GM10248 (cell line): ENCODE results near the gene PUS1.

Source experiments
- CTCF ChIA-PET: fragments of 300-600 bp; sonication (Branson Sonifier 250); formaldehyde crosslinking; extraction: SDS; loops from one replicate; lab custom pipeline; 2021; ENCODE audit warnings: antibody characterized with exemption; lab: Yijun Ruan, JAX
- POLR2A ChIA-PET: fragments of 350-650 bp; sonication (Branson Sonifier 250); formaldehyde crosslinking; extraction: SDS; loops from one replicate; lab custom pipeline; 2020; ENCODE audit warnings: antibody characterized with exemption; lab: Yijun Ruan, JAX
- DNase-seq: peaks from one replicate; pipeline ENCODE4 v3.0.0; 2012; ENCODE audit errors: extremely low spot score
- CTCF ChIP-seq: IDR thresholded peaks from 2 replicates; pipeline ENCODE4 v1.5.1; 2012; ENCODE audit warnings: mild to moderate bottlenecking, low read depth; ENCODE audit errors: extremely low read depth, missing control alignments, control extremely low read depth

The PUS1 gene

DNA sequence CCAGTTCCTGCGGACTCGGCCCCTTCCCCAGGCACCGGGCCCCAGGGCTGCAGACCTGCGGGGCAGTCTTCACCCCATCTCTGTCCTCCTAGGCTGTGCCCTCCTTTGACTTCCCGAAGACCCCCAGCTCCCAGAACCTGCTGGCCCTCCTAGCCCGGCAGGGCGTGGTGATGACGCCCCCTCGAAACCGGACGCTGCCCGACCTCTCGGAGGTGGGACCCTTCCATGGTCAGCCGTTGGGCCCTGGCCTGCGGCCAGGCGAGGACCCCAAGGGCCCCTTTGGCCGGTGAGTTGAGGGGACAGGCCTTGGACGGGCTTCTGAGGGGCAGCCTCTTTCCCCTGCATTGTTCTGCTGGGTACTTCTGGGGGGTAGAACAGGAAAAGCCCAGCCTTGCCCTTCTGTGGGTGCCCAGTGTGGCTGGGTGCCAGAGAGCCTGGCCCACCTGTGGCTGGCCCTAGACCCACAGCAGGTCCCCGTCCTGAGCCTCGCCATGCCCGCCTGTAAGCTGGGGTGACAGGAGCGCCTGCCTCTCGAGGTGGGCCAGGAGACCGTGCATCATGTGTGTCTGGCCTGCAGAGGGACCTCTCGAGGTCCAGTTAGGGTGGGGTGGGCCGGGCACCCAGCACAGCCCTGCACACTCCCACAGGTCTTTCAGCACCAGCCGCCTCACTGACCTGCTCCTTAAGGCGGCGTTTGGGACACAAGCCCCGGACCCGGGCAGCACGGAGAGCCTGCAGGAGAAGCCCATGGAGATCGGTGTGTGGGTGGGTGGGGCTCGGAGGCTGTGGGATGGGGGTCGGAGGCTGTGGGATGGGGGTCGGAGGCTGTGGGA, 12.6 kb upstream of the PUS1 start:
- TF ChIP-seq CTCF = no peak
- no peak for DNase-seq
- ChIA-PET CTCF (interaction anchor here (1.2 kb wide), 1 partner anchor 10 kb away, joined by 3 read pairs; no protein-coding TSS in a partner anchor), POLR2A (no interaction called here)

DNA sequence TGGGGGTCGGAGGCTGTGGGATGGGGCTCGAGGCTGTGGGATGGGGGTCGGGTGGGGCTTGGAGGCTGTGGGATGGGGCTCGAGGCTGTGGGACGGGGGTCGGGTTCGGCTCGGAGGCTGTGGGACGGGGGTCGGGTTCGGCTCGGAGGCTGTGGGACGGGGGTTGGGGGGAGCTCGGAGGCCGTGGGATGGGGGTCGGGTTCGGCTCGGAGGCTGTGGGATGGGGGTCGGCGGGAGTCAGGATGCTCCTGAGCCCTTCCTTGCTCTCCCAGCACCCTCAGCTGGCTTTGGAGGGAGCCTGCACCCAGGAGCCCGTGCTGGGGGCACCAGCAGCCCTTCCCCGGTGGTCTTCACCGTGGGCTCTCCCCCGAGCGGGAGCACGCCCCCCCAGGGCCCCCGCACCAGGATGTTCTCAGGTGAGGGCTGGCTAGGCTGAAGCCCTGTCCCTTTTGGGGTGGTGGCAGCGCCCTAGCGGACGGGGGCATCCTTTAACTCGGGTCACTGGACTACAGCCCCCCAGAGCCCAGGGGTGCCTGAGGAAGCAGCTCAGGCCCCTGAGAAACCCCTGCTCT, 11.9 kb upstream of the PUS1 start:
- no peak for DNase-seq
- no peak for TF ChIP-seq CTCF
- CTCF ChIA-PET = no interaction called here
- POLR2A ChIA-PET = no interaction called here

DNA sequence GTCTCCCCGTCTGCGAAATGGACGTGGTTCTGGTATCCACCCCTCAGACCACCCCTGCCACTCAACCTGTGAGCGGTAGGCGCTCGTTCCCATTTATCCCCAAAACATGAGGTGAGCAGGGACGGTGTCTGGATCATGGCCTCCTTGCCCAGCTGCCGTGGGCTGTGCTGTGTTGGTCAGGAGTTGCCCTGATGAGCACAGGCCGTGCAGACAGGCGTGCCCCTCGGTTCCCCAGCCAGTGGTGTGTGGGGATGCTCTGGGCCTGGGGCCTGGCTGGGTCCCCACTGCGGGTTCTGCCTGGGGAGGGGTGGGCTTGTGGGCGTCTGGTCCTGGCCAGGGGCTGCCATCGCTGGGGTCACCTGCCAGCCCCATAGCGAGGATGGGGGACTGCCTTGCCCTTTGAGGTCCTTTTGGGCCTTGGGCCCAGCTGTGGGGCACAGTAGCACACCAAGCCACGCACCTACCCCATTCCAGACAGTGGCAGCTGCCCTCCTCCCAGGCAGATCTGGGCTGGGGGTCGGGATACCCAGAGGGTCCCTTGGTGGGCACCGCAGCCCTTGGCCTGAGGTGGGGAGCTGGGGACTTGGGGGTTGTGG, 11.3 kb upstream of the PUS1 start:
- CTCF ChIA-PET = no interaction called here
- no peak for DNase-seq
- POLR2A ChIA-PET = no interaction called here
- TF ChIP-seq CTCF = no peak

DNA sequence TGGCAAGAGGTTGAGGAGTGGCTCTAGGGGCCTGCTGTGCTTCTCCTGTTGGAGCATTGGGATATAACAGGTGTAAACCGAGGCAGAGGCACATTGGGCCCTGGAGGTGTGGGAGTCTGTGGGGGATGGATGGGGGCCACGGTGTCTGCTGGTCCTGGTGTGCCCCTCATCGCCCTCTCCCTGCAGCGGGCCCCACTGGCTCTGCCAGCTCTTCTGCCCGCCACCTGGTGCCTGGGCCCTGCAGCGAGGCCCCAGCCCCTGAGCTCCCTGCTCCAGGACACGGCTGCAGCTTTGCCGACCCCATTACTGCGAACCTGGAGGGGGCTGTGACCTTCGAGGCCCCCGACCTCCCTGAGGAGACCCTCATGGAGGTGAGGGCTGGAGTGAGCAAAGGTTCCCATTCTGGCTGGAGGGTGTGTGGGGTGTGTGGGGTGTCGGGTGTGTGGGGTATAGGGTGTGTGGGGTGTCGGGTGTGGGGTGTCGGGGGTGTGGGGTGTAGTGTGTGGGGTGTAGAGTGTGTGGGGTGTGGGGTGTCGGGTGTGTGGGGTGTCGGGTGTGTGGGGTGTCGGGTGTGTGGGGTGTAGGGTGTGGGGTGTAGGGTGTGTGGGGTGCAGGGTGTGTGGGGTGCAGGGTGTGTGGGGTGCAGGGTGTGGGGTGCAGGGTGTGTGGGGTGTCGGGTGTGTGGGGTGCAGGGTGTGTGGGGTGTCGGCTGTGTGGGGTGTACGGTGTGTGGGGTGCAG, 10.6 kb upstream of the PUS1 start:
- CTCF ChIA-PET = no interaction called here
- POLR2A ChIA-PET = no interaction called here
- no peak for TF ChIP-seq CTCF
- no peak for DNase-seq

GRCh38 chr12:131919051-131919347, 10.1 kb upstream of the PUS1 start:
- no peak for DNase-seq
- ChIA-PET CTCF (no interaction called here), POLR2A (no interaction called here)
- no peak for TF ChIP-seq CTCF

DNA sequence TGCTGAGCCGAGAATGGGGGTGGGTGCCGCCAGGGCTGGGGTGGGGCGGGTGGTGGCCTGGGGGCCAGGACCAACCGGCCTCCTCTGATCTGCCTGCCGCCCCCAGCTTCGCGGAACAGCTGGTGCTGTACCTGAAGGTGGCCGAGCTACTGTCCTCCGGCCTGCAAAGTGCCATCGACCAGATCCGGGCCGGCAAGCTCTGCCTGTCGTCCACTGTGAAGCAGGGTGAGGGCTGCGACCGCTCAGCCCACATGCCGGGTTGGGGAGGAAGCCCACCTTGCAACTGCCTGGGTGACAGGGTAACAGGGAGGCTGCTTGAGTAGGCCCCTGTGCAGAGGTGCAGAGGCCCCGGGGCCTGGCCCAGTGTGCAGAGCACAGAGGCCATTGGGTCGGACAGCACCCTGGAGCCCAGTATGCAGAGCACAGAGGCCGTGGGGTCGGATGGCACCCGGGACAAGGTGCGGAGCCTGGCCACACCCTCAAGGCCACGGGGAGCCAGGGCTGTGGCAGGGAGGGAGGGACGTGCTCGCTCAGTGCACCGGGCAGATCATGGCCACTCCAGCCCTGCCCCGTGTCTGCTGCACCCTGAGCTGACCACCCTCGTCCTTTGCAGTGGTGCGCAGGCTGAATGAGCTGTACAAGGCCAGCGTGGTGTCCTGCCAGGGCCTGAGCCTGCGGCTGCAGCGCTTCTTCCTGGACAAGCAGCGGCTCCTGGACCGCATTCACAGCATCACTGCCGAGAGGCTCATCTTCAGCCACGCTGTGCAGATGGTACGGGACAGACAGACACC, 9.5 kb upstream of the PUS1 start:
- TF ChIP-seq CTCF = no peak

More for the DNA sequence above, 9.5 kb upstream of the PUS1 start:
- ChIA-PET POLR2A (no interaction called here), CTCF (no interaction called here)
- DNase-seq = no peak
